HCT116 (cell line): ENCODE data around the gene SGSM2. TPM values are rescaled to one million over a fixed set of nuclear protein-coding genes. Genes with fewer than 3 reads are reported as not detected.

ENCODE experiments used
- ATF3 ChIP-seq: IDR thresholded peaks from 2 replicates; pipeline ENCODE4 v1.6.1; 2012
- CBX3 ChIP-seq: IDR thresholded peaks from 2 replicates; pipeline ENCODE4 v1.6.1; 2012; ENCODE audit warnings: low read depth
- CEBPB ChIP-seq: IDR thresholded peaks from 2 replicates; pipeline ENCODE4 v1.6.1; 2012; ENCODE audit warnings: low read depth
- FOSL1 ChIP-seq: IDR thresholded peaks from 2 replicates; pipeline ENCODE4 v1.6.1; 2012; ENCODE audit warnings: low read depth
- JUND ChIP-seq: IDR thresholded peaks from 2 replicates; pipeline ENCODE4 v1.6.1; 2012
- POLR2AphosphoS5 ChIP-seq: IDR thresholded peaks from 2 replicates; pipeline ENCODE4 v1.6.1; 2011; ENCODE audit warnings: mild to moderate bottlenecking, low read depth, low read length, moderate library complexity
- REST ChIP-seq: IDR thresholded peaks from 2 replicates; pipeline ENCODE4 v1.6.1; 2012; ENCODE audit warnings: low read depth
- SP1 ChIP-seq: IDR thresholded peaks from 2 replicates; pipeline ENCODE4 v1.6.1; 2012; ENCODE audit warnings: low read depth
- YY1 ChIP-seq: IDR thresholded peaks from 2 replicates; pipeline ENCODE4 v1.6.1; 2011; ENCODE audit warnings: low read length, low read depth, moderate library complexity, mild to moderate bottlenecking; ENCODE audit not compliant: insufficient replicate concordance; ENCODE audit errors: extremely low read depth
- ZFX ChIP-seq: fragments of 450-650 bp; IDR thresholded peaks from 2 replicates; pipeline ENCODE4 v1.6.1; 2017
- ZNF274 ChIP-seq: fragments of 200-500 bp; sonication (Bioruptor generic); IDR thresholded peaks from 2 replicates; pipeline ENCODE4 v1.6.1; 2014; ENCODE audit warnings: mild to moderate bottlenecking, low read depth, low read length, inconsistent platforms
- total RNA-seq: library from RNA; stranded (reverse); gene quantifications from one replicate; pipeline ENCODE4 v1.2.1, GENCODE V29; 2021; ENCODE audit not compliant: unreplicated experiment

The SGSM2 gene
- total RNA-seq, 1 experiment from 2014 or later, result 68.1 TPM

- no peak for TF ChIP-seq REST
- TF ChIP-seq CBX3, result no peak
- no peak for TF ChIP-seq JUND
- no peak for TF ChIP-seq ZFX
- no peak for TF ChIP-seq ATF3
- no peak for TF ChIP-seq YY1
- no peak for TF ChIP-seq FOSL1
- TF ChIP-seq POLR2AphosphoS5, result no peak
- no peak for TF ChIP-seq ZNF274
- TF ChIP-seq CEBPB, result no peak
- TF ChIP-seq SP1, result no peak
These were observed 48.2 kb downstream of the SGSM2 start (continued) for GRCh38 chr17:2385240-2386210.
